Stomach (tissue), 4 donors: ENCODE measurements around the gene BST2.

Experiments
- CTCF ChIP-seq, 7 experiments: fragments of 450-650 bp in 4 of 7; fragments of 200-600 bp in 3 of 7; sonication (generic) in 3 of 7; IDR thresholded peaks; one replicate each; pipeline ENCODE4 v1.5.1; 2016 to 2019; ENCODE audit warnings: antibody characterized with exemption in 7 of 7, control low read depth in 2 of 7, mild to moderate bottlenecking in 1 of 7
- POLR2A ChIP-seq, 4 donors: fragments of 450-650 bp; IDR thresholded peaks; one replicate each; pipeline ENCODE4 v1.6.1; 2016; ENCODE audit warnings: antibody characterized with exemption in 4 of 4, control low read depth in 2 of 4, mild to moderate bottlenecking in 1 of 4, moderate library complexity in 1 of 4
- POLR2AphosphoS5 ChIP-seq, 3 donors: sonication (generic); formaldehyde crosslinking; IDR thresholded peaks; one replicate each; pipeline ENCODE4 v1.6.1; 2016; ENCODE audit warnings: antibody characterized with exemption in 3 of 3

DNA sequence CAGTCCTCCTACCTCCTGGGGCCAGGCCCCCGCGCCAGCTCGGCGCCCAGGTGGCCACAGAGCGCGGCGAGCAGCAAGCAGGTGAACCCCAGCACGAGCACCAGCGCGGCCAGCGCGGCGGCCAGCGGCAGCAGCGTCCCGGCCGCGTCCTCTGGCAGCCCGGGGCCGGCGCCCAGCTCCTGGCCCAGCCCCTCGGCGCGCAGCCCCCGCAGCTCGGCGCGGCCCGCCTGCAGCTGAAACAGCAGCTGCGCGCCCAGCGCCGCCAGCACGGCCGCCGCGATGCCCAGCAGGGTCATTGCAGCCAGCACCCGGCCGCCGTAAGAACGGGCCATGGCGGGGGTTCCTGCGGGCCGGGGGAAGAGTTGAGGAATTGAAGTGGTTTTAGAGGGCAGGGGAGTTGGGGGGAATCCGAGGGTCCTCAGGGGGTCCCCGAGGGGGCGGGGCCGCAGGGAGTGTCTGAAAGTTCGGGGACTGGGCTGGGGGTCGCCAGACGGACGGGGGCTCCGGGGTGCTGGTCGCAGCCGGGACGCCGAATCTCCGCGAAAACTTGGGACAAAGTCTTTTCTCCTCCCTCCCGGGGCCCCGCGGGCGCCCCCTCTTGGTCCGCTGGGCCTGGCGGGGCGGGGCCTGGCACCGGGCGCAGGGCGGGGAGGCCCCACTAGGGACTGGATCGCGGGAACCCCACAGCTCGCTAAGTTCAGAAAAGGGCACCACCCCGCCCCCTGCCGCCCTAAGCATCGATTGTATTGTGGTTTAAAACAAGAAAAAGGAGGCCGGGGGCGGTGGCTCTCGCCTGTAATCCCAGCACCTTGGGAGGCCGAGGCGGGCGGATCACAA is 42.9 kb upstream of the BST2 start, which contains the start of gene TMEM221:
- TF ChIP-seq CTCF (IDR thresholded peaks at IDR 0.05) (peak in 3 of 7 experiments; percentile 21 to 48 (median 24)), POLR2A (IDR thresholded peaks at IDR 0.05) (no peak), POLR2AphosphoS5 (IDR thresholded peaks at IDR 0.05) (no peak)
